ENCODE measurements around the gene PSD.

Gene PSD

GRCh38 chr10:102452672-102453340 is 34.2 kb upstream of the PSD start:
- H3K4me3 ChIP-seq (ENCODE audit: low read depth, low read length): no peak overlapping the region
- no peak for TF ChIP-seq CTCF (IDR thresholded peaks at IDR 0.05; ENCODE audit: insufficient read depth, low read depth, low read length, missing control alignments)
- peak; percentile 38 for DNase-seq (ENCODE audit: low read depth)

GRCh38 chr10:102451105-102451969 is 32.8 kb upstream of the PSD start, which contains the start of gene C10orf95:
Gene C10orf95, minus strand, starts transcription at chr10:102451543. Its CDS starts 450 bp downstream, at chr10:102451093.
- H3K4me3 ChIP-seq (ENCODE audit: low read depth, low read length): peak within 1 kb of the TSS; percentile 95
- TF ChIP-seq CTCF (IDR thresholded peaks at IDR 0.05; ENCODE audit: insufficient read depth, low read depth, low read length, missing control alignments): no peak
- peak; percentile 10 for DNase-seq (ENCODE audit: low read depth)

DNA sequence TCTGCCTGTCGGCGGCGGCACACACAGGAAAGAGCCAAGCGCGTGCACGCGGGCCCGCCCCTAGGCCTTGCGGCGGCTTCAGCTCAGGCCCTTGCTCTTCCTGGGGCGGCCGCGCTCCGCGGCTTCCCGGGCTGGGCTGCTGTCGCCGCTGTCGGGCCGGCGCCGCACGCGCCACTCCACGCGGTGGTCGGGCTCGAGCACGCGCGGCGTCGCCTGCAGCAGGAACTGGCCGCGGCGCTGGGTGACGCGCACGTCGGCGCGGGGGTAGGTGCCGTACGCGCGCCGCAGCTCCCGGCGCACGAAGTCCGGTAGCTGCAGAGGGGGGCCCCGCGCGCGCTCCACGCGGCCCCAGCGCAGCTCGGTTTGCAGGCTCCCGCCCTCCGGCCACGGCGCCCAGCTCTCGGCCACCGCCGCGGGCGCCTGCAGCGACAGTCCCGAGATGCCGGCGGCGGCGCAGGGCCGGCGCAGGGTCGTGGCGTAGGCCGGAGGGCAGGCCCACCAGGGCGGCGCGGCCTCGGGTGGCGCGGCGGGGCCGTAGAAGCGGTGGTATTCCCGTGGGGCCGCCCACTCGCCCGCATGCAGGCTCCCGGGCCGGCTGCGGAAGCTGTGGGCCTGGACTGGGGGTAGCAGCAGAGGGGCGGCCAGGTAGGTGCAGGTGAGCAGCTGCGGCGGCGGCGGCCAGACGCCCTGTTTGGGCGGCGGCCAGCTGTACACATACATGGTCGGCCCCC is 32.0 kb upstream of the PSD start:
- TF ChIP-seq CTCF (IDR thresholded peaks at IDR 0.05; ENCODE audit: insufficient read depth, low read depth, low read length, missing control alignments): no peak
- H3K4me3 ChIP-seq (ENCODE audit: low read depth, low read length): peak overlapping the region; percentile 95
- DNase-seq (ENCODE audit: low read depth): peak; percentile 97

DNA sequence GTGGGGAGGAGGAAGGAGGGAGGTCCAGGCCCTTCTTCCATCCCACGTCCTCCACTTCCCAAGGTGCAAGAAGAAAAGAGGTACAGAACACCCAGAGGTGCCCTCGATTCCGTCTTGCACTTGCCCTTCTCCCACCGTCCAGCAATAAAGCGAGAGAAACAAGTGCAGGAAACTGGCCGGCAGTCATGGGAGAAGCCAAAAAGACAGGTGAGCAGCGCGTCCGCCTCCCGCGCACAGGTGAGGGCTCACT is 31.5 kb upstream of the PSD start:
- DNase-seq (ENCODE audit: low read depth): no peak
- no peak for TF ChIP-seq CTCF (IDR thresholded peaks at IDR 0.05; ENCODE audit: insufficient read depth, low read depth, low read length, missing control alignments)
- peak overlapping the region; percentile 95 for H3K4me3 ChIP-seq (ENCODE audit: low read depth, low read length)

- DNase-seq (ENCODE audit: low read depth): peak; percentile 93
- H3K4me3 ChIP-seq (ENCODE audit: low read depth, low read length): peak overlapping the region; percentile 95
- TF ChIP-seq CTCF (IDR thresholded peaks at IDR 0.05; ENCODE audit: insufficient read depth, low read depth, low read length, missing control alignments): no peak
These were observed 30.9 kb upstream of the PSD start for GRCh38 chr10:102449321-102450123.

GRCh38 chr10:102444851-102445250 is 26.3 kb upstream of the PSD start:
- no peak for DNase-seq (ENCODE audit: low read depth)
- no peak overlapping the region for H3K4me3 ChIP-seq (ENCODE audit: low read depth, low read length)
- no peak for TF ChIP-seq CTCF (IDR thresholded peaks at IDR 0.05; ENCODE audit: insufficient read depth, low read depth, low read length, missing control alignments)
